Measurements from ENCODE around the gene UVRAG. TPM values are rescaled to one million over a fixed set of nuclear protein-coding genes. Genes with fewer than 3 reads are reported as not detected.
"Not testable (repeated sequence)": the region's sequence is repeated elsewhere in the genome, so short reads cannot be mapped to it uniquely, and the experiment has no call there.

The UVRAG gene
- total RNA-seq, 1 donor from 2014 or later, result 14.7 TPM

DNA sequence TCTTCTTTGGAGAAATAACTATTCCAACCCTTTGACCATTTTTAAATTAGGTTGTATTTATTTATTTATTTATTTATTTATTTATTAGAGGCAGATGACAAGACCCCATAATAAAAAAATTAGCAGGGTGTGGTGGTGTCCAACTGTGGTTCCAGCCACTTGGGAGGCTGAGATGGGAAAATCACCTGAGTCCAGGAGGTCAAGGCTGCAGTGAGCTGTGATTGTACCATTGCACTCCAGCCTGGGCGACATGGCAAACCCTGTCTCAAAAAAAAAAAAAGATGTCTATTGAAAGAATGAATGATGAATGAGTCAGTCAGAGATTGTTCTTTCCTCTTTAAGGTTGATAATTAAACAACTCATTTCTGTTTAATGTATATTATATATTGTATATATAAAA is 261.7 kb downstream of the UVRAG start:
- TF ChIP-seq POLR2A (IDR thresholded peaks at IDR 0.05) (no peak), POLR2AphosphoS5 (IDR thresholded peaks at IDR 0.05; ENCODE audit: insufficient read depth in 1 of 2, low read depth in 1 of 2) (no peak)
- TF ChIP-seq, protein P1, sequence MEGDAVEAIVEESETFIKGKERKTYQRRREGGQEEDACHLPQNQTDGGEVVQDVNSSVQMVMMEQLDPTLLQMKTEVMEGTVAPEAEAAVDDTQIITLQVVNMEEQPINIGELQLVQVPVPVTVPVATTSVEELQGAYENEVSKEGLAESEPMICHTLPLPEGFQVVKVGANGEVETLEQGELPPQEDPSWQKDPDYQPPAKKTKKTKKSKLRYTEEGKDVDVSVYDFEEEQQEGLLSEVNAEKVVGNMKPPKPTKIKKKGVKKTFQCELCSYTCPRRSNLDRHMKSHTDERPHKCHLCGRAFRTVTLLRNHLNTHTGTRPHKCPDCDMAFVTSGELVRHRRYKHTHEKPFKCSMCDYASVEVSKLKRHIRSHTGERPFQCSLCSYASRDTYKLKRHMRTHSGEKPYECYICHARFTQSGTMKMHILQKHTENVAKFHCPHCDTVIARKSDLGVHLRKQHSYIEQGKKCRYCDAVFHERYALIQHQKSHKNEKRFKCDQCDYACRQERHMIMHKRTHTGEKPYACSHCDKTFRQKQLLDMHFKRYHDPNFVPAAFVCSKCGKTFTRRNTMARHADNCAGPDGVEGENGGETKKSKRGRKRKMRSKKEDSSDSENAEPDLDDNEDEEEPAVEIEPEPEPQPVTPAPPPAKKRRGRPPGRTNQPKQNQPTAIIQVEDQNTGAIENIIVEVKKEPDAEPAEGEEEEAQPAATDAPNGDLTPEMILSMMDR (IDR thresholded peaks at IDR 0.05), result no peak
- Histone ChIP-seq H3K4me1 (peaks cover 23% of the 10 kb centered on the region), H3K36me3 (no peaks in the 10 kb centered on the region), H3K4me3 (no peak overlapping the region), H3K9me3 (no peaks in the 10 kb centered on the region), H3K27me3 (no peaks in the 10 kb centered on the region), H3K27ac (no peak overlapping the region)
- DNase-seq (ENCODE audit: extremely low spot score in 2 of 2), result no peak
- intact Hi-C loops (cut with DNase I), result no loop called here

DNA sequence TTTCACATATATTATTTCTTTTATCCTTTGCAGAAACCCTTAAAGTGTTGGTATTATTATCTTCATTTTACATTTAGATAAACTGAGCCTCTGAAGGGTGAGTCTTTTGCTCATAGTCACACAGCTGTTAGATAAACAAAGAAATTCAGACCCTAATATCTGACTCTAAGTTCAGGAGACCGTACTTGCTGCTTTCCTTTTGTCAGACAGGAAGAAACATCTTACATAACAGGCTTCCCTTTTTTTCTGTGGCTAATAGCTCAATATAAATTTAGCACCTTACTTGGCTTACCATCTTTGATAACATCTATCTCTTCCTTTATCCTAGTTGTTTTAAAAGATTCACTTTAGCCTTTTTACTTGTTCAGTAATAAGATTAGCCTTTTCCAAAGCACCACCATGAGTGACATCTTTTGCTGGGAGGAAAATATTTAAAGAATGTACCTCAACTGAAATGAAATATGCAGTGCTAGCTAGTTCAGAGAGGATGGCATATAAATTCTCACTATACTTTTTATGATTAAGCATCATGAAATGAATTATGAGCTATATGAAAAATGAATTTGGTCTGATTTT is 262.7 kb downstream of the UVRAG start:
- no peaks in the 10 kb centered on the region for H3K9me3 ChIP-seq
- H3K4me1 ChIP-seq, result peaks cover 23% of the 10 kb centered on the region
- DNase-seq (ENCODE audit: extremely low spot score in 2 of 2), result no peak
- intact Hi-C loops (cut with DNase I), result no loop called here
- TF ChIP-seq POLR2A (IDR thresholded peaks at IDR 0.05), result no peak
- TF ChIP-seq, protein P1 (IDR thresholded peaks at IDR 0.05), result no peak
- peak in 1 of 2 donors; percentile 14 for TF ChIP-seq POLR2AphosphoS5 (IDR thresholded peaks at IDR 0.05; ENCODE audit: insufficient read depth in 1 of 2, low read depth in 1 of 2)
- H3K36me3 ChIP-seq, result no peaks in the 10 kb centered on the region
- no peak overlapping the region for H3K4me3 ChIP-seq
- no peaks in the 10 kb centered on the region for H3K27me3 ChIP-seq
- no peak overlapping the region for H3K27ac ChIP-seq

GRCh38 chr11:76081084-76081483 is 266.1 kb downstream of the UVRAG start:
- H3K36me3 ChIP-seq; H3K4me1 ChIP-seq; H3K27ac ChIP-seq; H3K4me3 ChIP-seq; H3K27me3 ChIP-seq; DNase-seq (ENCODE audit: extremely low spot score in 2 of 2); intact Hi-C loops (cut with DNase I); H3K9me3 ChIP-seq: not testable (repeated sequence)

DNA sequence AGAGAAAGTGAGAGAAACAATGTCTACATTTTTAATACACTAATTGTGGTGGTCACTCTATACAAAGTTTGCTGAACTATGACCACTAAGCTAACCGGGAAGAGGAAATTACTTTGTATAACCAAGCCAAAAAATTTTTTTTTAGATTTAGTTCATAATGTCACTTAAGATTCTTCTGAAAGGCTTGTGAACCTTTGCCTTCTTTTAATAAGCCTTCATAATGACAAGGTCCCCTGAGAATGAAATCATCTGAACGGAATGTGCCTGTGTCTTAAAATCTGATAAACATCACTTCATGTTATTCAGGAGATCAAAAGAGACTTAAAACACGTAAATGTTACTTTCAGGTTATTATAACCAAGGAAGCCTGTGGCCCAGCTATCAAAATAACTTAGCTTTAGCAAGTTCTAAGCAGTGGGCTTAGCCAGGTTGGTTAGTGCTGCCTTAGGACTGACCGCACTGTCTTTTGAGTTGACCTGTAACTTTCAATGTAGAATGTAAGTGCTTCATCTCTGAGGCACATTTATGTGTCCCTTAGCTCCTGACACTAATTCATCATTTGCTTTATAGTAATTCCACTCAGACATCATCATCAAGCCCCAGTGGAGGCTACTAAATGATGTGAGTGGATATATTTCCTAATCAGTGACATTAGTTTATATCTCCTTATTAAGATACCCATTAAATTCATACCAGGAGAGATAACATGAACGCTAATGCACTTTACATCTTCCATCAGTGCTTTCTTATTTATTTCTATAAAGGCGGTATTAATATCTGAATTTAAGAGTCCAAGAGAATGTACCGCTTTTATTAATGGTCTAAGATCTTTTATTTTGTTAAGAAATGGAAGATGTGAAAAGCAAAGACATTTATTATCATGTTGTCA is 268.8 kb downstream of the UVRAG start:
- no peaks in the 10 kb centered on the region for H3K9me3 ChIP-seq
- DNase-seq (ENCODE audit: extremely low spot score in 2 of 2), result no peak
- peak overlapping the region; percentile 20 for H3K27ac ChIP-seq
- TF ChIP-seq POLR2A (IDR thresholded peaks at IDR 0.05) (no peak), POLR2AphosphoS5 (IDR thresholded peaks at IDR 0.05; ENCODE audit: insufficient read depth in 1 of 2, low read depth in 1 of 2) (peak in 1 of 2 donors; percentile 93)
- TF ChIP-seq, protein P1 (IDR thresholded peaks at IDR 0.05), result no peak
- no peaks in the 10 kb centered on the region for H3K36me3 ChIP-seq
- peaks cover 9% of the 10 kb centered on the region for H3K4me1 ChIP-seq
- no peak overlapping the region for H3K4me3 ChIP-seq
- intact Hi-C loops (cut with DNase I), result no loop called here
- no peaks in the 10 kb centered on the region for H3K27me3 ChIP-seq

DNA sequence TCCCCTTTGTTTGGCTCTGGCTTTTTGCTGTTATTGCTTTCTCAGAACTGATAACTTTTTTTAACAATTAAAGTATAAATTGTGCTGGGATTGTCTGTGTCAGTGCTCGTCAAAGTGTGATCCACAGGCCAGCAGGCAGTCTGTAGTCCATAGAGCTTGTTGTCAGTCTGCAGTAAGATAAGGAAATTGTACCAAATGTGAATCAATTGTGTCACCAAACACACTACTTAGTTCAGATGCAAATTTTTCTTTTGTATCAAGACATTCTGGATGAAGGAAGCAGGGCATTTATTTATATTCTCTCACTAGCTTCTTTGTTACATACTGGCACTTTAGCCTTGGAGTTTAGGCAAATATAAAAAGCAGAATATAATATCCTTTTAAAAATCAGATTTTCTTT is 270.3 kb downstream of the UVRAG start:
- no peak overlapping the region for H3K4me3 ChIP-seq
- intact Hi-C loops (cut with DNase I), result no loop called here
- no peak for DNase-seq (ENCODE audit: extremely low spot score in 2 of 2)
- no peaks in the 10 kb centered on the region for H3K9me3 ChIP-seq
- peaks cover 9% of the 10 kb centered on the region for H3K4me1 ChIP-seq
- TF ChIP-seq, protein P1 (IDR thresholded peaks at IDR 0.05), result no peak
- TF ChIP-seq POLR2A (IDR thresholded peaks at IDR 0.05) (no peak), POLR2AphosphoS5 (IDR thresholded peaks at IDR 0.05; ENCODE audit: insufficient read depth in 1 of 2, low read depth in 1 of 2) (no peak)
- no peaks in the 10 kb centered on the region for H3K27me3 ChIP-seq
- H3K27ac ChIP-seq, result no peak overlapping the region
- no peaks in the 10 kb centered on the region for H3K36me3 ChIP-seq
